Measurements from ENCODE around the gene CLK1.

CLK1 gene

DNA sequence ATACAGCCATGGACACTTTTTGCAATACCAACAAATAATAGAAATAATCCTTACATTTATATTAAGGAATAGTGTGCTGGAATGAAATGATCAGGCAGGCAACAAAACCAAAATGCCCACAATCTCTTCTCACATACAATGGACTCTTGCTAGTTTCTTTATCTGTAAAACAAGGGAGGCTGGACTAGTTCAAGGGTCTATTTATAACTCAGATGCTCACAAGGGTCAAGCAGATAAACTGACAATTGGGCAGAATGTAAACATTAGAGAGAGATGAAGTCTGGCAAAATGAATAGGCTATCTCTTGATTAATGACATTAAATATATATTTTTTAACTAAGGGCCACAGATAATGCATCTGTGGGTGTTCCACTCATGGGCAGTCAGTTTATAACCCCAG is 13.0 kb upstream of the CLK1 start:
- H3K9me3 ChIP-seq (ENCODE audit: control insufficient read depth, low read length): no peaks in the 10 kb centered on the region
- no peak overlapping the region for H3K4me3 ChIP-seq (ENCODE audit: insufficient read depth, low read depth, low read length)
- H3K27me3 ChIP-seq (ENCODE audit: control insufficient read depth, insufficient read depth, low read length, poor library complexity, severe bottlenecking): no peaks in the 10 kb centered on the region
- H3K36me3 ChIP-seq (ENCODE audit: control insufficient read depth, insufficient read depth, low read length): peaks cover 27% of the 10 kb centered on the region
- no peaks in the 10 kb centered on the region for H3K4me1 ChIP-seq (ENCODE audit: control insufficient read depth, insufficient read depth, low read length)
- H3K27ac ChIP-seq (ENCODE audit: insufficient read depth, low read depth, low read length, poor library complexity, severe bottlenecking): no peak overlapping the region

DNA sequence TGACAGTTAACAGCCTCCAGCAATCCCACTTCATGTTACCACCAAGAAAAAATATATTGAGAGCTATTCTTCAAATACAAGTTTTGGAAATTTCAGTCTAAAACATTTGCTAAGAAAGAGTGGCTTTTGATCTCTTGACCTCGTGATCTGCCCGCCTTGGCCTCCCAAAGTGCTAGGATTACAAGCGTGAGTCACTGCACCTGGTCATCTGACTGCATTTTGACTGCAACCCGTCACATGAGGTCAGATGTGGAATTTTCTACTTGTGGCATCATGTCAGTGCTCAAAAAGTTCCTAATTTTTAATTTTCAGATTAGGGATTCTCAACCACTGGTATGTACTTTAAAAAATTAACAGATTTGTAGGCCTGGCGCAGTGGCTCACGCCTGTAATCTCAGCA is 9.1 kb upstream of the CLK1 start:
- H3K9me3 ChIP-seq (ENCODE audit: control insufficient read depth, low read length): no peaks in the 10 kb centered on the region
- peaks cover 29% of the 10 kb centered on the region for H3K36me3 ChIP-seq (ENCODE audit: control insufficient read depth, insufficient read depth, low read length)
- WGBS, 2 experiments: 93 to 94% methylated on average over 6 of the region's 6 CpGs
- H3K4me3 ChIP-seq (ENCODE audit: insufficient read depth, low read depth, low read length): no peak overlapping the region
- H3K27ac ChIP-seq (ENCODE audit: insufficient read depth, low read depth, low read length, poor library complexity, severe bottlenecking): no peak overlapping the region
- no peaks in the 10 kb centered on the region for H3K27me3 ChIP-seq (ENCODE audit: control insufficient read depth, insufficient read depth, low read length, poor library complexity, severe bottlenecking)
- no peaks in the 10 kb centered on the region for H3K4me1 ChIP-seq (ENCODE audit: control insufficient read depth, insufficient read depth, low read length)

DNA sequence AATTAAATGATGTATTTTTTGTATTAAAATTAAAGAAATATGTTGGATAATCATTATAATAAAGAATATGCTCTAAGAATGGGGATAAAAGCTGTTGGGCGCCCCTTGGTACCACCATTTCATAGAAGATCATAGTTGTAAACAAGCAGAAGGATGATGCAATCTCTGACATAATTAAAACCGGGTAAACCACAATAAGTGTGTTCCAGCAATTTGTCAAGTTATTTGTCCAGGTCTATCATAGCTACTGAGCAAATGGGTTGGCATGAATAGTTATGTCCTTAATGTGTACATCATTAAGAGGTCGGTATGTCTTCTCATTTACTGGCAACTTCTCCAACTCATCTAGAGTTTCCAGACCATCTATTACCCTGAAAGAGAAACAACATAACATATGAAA is 6.7 kb upstream of the CLK1 start:
- H3K27ac ChIP-seq (ENCODE audit: insufficient read depth, low read depth, low read length, poor library complexity, severe bottlenecking): no peak overlapping the region
- H3K4me3 ChIP-seq (ENCODE audit: insufficient read depth, low read depth, low read length): no peak overlapping the region
- no peaks in the 10 kb centered on the region for H3K4me1 ChIP-seq (ENCODE audit: control insufficient read depth, insufficient read depth, low read length)
- no peaks in the 10 kb centered on the region for H3K27me3 ChIP-seq (ENCODE audit: control insufficient read depth, insufficient read depth, low read length, poor library complexity, severe bottlenecking)
- 91 to 97% methylated on average over 3 of the region's 3 CpGs for WGBS, 2 experiments
- H3K9me3 ChIP-seq (ENCODE audit: control insufficient read depth, low read length): no peaks in the 10 kb centered on the region
- H3K36me3 ChIP-seq (ENCODE audit: control insufficient read depth, insufficient read depth, low read length): peaks cover 21% of the 10 kb centered on the region

DNA sequence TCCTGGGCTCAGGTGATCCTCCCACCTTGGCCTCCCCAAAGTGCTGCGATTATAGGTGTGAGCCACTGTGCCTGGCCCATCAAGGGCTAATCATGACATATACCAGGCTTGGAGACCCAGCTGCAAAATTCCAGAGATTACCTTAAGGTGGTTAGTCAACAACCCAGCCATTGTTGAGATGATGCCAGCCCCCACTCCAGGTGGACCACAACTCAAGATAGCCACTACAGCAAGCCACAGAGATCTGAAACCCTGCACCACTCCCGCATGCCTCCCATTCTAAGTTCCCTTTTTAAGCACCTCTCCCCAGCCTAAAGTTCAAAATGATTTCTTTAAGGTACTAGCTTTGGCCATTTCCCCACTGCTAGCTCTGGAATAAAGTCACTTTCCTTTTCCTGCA is 4.6 kb upstream of the CLK1 start:
- 95 to 97% methylated on average over 2 of the region's 2 CpGs for WGBS, 2 experiments

DNA sequence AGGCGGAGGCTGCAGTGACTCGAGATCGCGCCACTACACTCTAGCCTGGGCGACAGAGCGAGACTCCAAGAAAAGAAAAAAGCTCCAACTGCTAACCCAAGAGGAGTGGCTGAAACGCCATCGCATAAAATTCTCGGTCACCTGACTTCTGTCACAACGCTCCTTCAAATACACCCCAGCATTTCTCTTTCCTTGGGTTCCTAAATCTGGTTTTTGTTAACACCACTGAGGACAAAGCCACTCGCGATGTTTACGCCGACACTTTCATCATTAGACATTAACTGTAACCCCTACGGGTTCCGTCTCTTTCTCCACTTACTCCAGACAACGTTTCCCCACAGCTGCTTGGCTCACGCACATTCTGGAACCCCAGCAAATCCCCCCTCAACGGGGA is 679 bp downstream of the CLK1 start:
- peak overlapping the region; percentile 97 for H3K27ac ChIP-seq (ENCODE audit: insufficient read depth, low read depth, low read length, poor library complexity, severe bottlenecking)
- WGBS, 2 experiments: 0% methylated on average over 19 of the region's 19 CpGs
- H3K9me3 ChIP-seq (ENCODE audit: control insufficient read depth, low read length): no peaks in the 10 kb centered on the region

More for the DNA sequence above, 4.6 kb upstream of the CLK1 start:
- Histone ChIP-seq H3K4me3 (ENCODE audit: insufficient read depth, low read depth, low read length) (no peak overlapping the region), H3K36me3 (ENCODE audit: control insufficient read depth, insufficient read depth, low read length) (peaks cover 9% of the 10 kb centered on the region), H3K27ac (ENCODE audit: insufficient read depth, low read depth, low read length, poor library complexity, severe bottlenecking) (no peak overlapping the region), H3K4me1 (ENCODE audit: control insufficient read depth, insufficient read depth, low read length) (no peaks in the 10 kb centered on the region), H3K27me3 (ENCODE audit: control insufficient read depth, insufficient read depth, low read length, poor library complexity, severe bottlenecking) (no peaks in the 10 kb centered on the region), H3K9me3 (ENCODE audit: control insufficient read depth, low read length) (no peaks in the 10 kb centered on the region)

DNA sequence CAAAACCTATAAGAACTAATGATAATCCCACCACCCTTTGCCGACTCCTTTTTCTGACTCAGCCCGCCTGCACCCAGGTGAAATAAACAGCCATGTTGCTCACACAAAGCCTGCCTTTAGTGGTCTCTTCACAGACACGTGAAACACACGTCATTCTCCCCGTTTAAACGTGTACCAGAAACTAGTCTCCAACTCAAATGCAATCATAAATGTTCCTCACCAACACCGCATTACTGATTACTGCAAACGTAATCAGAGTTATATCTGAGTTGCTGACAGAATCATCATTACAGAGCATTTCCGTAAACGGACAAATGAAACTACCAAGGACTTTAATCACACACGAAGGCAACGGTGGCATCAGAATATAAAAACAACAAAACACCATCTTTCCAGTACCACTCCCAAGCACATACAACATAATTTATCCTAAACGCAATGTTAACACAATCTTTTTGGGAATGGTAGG is 1.9 kb downstream of the CLK1 start:
- H3K27ac ChIP-seq (ENCODE audit: insufficient read depth, low read depth, low read length, poor library complexity, severe bottlenecking): no peak overlapping the region
- H3K9me3 ChIP-seq (ENCODE audit: control insufficient read depth, low read length): no peaks in the 10 kb centered on the region
- peak overlapping the region; percentile 99 for H3K4me3 ChIP-seq (ENCODE audit: insufficient read depth, low read depth, low read length)
- 1% methylated on average over 13 of the region's 13 CpGs for WGBS, 2 experiments
- peaks cover 23% of the 10 kb centered on the region for H3K36me3 ChIP-seq (ENCODE audit: control insufficient read depth, insufficient read depth, low read length)
- no peaks in the 10 kb centered on the region for H3K4me1 ChIP-seq (ENCODE audit: control insufficient read depth, insufficient read depth, low read length)
- H3K27me3 ChIP-seq (ENCODE audit: control insufficient read depth, insufficient read depth, low read length, poor library complexity, severe bottlenecking): no peaks in the 10 kb centered on the region

More for the DNA sequence above, 679 bp downstream of the CLK1 start:
- peak overlapping the region; percentile 99 for H3K4me3 ChIP-seq (ENCODE audit: insufficient read depth, low read depth, low read length)
- H3K27me3 ChIP-seq (ENCODE audit: control insufficient read depth, insufficient read depth, low read length, poor library complexity, severe bottlenecking): no peaks in the 10 kb centered on the region
- no peaks in the 10 kb centered on the region for H3K4me1 ChIP-seq (ENCODE audit: control insufficient read depth, insufficient read depth, low read length)
- H3K36me3 ChIP-seq (ENCODE audit: control insufficient read depth, insufficient read depth, low read length): peaks cover 11% of the 10 kb centered on the region

DNA sequence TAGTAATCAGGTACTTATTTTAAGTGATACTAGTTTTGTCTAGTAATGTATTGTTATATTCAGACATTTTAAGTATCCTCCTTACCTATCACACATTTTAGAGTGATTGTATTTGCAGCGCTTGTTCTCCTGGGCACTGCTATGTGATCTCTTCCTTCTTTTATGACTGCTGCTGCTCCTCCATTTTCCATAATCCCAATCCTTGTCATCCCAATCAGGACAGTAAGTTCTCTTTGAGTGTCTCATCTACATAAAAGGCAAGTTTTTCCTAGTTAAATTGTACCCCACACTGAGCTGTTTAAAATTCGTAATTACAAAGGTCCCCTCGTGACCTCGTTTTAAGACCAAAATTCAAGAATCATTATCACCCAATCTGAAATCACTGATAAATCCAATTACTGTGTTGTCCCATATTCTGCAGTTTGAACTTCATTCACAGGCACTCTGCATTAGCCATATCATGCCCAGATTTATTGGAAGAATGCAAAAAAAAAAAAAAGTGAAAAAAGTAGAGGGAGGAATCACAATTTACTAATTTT is 2.8 kb downstream of the CLK1 start:
- Histone ChIP-seq H3K36me3 (ENCODE audit: control insufficient read depth, insufficient read depth, low read length) (peaks cover 32% of the 10 kb centered on the region), H3K4me1 (ENCODE audit: control insufficient read depth, insufficient read depth, low read length) (no peaks in the 10 kb centered on the region), H3K4me3 (ENCODE audit: insufficient read depth, low read depth, low read length) (peak overlapping the region; percentile 99), H3K9me3 (ENCODE audit: control insufficient read depth, low read length) (no peaks in the 10 kb centered on the region), H3K27ac (ENCODE audit: insufficient read depth, low read depth, low read length, poor library complexity, severe bottlenecking) (no peak overlapping the region), H3K27me3 (ENCODE audit: control insufficient read depth, insufficient read depth, low read length, poor library complexity, severe bottlenecking) (no peaks in the 10 kb centered on the region)
- WGBS, 2 experiments: 54 to 57% methylated on average over 4 of the region's 4 CpGs

DNA sequence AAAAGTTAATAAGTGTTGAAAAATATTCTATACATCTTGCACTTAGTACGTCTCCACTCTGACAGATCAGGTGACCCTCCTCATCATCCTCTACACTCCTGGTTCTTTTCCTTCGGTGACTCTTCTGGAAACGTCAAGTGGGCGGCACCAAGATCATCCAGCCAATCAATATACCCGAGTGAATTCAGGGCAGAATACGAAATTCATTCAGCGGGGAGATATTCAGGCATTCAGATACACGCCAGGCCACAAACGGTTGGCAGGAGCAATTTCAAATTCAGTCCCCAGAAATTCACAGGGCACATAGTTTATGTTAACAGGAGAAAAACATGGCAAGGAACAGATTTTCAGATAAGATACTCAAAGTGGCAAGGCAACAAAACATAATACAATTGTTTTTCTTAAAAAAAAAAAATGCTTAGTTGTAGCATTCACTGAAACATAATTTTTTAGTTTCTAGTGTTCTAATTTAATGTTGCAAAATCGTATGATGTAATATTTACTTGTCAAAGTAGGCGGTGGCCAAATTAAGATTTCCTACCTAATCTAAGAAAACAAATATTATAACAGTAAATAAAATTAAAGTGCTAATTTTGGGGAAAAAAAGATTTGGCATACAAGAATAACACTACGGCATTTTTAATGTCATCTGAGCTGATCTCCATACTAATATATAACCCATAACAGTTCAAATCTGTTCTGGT is 4.2 kb downstream of the CLK1 start:
- Histone ChIP-seq H3K36me3 (ENCODE audit: control insufficient read depth, insufficient read depth, low read length) (peaks cover 43% of the 10 kb centered on the region), H3K4me1 (ENCODE audit: control insufficient read depth, insufficient read depth, low read length) (no peaks in the 10 kb centered on the region), H3K4me3 (ENCODE audit: insufficient read depth, low read depth, low read length) (no peak overlapping the region), H3K27me3 (ENCODE audit: control insufficient read depth, insufficient read depth, low read length, poor library complexity, severe bottlenecking) (no peaks in the 10 kb centered on the region), H3K27ac (ENCODE audit: insufficient read depth, low read depth, low read length, poor library complexity, severe bottlenecking) (no peak overlapping the region), H3K9me3 (ENCODE audit: control insufficient read depth, low read length) (no peaks in the 10 kb centered on the region)
- WGBS, 2 experiments: 94 to 96% methylated on average over 9 of the region's 12 CpGs

DNA sequence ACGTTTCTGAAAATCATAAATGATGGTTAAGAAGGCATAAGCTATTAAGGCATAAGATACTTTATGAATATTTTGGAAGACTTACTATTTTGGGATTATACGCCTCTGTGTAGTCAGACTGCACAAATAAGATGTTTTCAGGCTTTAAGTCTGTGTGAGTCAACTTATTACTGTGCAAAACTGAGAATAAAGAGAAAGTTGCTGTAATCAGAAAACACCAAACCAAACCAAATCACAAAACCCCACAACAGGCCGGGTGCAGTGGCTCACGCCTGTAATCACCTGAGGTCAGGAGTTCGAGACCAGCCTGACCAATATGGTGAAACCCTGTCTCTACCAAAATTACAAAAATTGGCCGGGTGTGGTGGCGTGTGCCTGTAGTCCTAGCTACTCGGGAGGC is 7.7 kb downstream of the CLK1 start:
- WGBS, 2 experiments: 91 to 95% methylated on average over 8 of the region's 8 CpGs
- no peaks in the 10 kb centered on the region for H3K27me3 ChIP-seq (ENCODE audit: control insufficient read depth, insufficient read depth, low read length, poor library complexity, severe bottlenecking)
- H3K27ac ChIP-seq (ENCODE audit: insufficient read depth, low read depth, low read length, poor library complexity, severe bottlenecking): no peak overlapping the region
- H3K9me3 ChIP-seq (ENCODE audit: control insufficient read depth, low read length): no peaks in the 10 kb centered on the region
- no peaks in the 10 kb centered on the region for H3K4me1 ChIP-seq (ENCODE audit: control insufficient read depth, insufficient read depth, low read length)
- no peak overlapping the region for H3K4me3 ChIP-seq (ENCODE audit: insufficient read depth, low read depth, low read length)
- H3K36me3 ChIP-seq (ENCODE audit: control insufficient read depth, insufficient read depth, low read length): peaks cover 71% of the 10 kb centered on the region

DNA sequence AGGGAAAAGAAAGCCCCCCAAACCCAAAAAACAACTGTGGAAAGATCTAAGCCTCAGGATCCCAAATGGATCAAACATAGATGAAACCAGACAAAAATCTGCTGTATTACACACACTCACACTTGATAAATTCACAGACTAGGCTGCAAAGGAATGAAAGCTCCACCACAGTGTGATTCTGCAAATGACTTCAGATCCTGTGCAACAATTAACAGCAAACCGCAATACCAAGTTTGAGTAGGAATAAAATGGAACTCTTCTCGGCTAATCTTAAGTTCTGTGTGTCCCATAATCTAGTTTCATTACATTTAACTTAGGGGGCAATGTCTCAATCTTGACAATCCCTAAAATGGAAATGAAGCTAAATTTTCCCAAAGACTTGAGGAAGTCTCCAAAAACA is 11.9 kb downstream of the CLK1 start:
- WGBS, 2 experiments: 95 to 100% methylated on average over 2 of the region's 2 CpGs
- Histone ChIP-seq H3K27ac (ENCODE audit: insufficient read depth, low read depth, low read length, poor library complexity, severe bottlenecking) (peak overlapping the region; percentile 8), H3K4me3 (ENCODE audit: insufficient read depth, low read depth, low read length) (no peak overlapping the region), H3K27me3 (ENCODE audit: control insufficient read depth, insufficient read depth, low read length, poor library complexity, severe bottlenecking) (no peaks in the 10 kb centered on the region), H3K9me3 (ENCODE audit: control insufficient read depth, low read length) (no peaks in the 10 kb centered on the region), H3K4me1 (ENCODE audit: control insufficient read depth, insufficient read depth, low read length) (no peaks in the 10 kb centered on the region), H3K36me3 (ENCODE audit: control insufficient read depth, insufficient read depth, low read length) (peaks cover 52% of the 10 kb centered on the region)
